HG03095 (cell line): ENCODE results near the gene IRAK4.
A peak's percentile ranks its signal among the peaks of the same experiment; 100 is the strongest.
"Not testable (repeated sequence)": the region's sequence is repeated elsewhere in the genome, so short reads cannot be mapped to it uniquely, and the experiment has no call there.

ENCODE experiments used
- ATAC-seq: cut with Tn5 transposase; IDR thresholded peaks from one replicate; pipeline ENCODE4 v1.9.1; 2021; ENCODE audit warnings: moderate library complexity; ENCODE audit not compliant: unreplicated experiment

The IRAK4 gene

DNA sequence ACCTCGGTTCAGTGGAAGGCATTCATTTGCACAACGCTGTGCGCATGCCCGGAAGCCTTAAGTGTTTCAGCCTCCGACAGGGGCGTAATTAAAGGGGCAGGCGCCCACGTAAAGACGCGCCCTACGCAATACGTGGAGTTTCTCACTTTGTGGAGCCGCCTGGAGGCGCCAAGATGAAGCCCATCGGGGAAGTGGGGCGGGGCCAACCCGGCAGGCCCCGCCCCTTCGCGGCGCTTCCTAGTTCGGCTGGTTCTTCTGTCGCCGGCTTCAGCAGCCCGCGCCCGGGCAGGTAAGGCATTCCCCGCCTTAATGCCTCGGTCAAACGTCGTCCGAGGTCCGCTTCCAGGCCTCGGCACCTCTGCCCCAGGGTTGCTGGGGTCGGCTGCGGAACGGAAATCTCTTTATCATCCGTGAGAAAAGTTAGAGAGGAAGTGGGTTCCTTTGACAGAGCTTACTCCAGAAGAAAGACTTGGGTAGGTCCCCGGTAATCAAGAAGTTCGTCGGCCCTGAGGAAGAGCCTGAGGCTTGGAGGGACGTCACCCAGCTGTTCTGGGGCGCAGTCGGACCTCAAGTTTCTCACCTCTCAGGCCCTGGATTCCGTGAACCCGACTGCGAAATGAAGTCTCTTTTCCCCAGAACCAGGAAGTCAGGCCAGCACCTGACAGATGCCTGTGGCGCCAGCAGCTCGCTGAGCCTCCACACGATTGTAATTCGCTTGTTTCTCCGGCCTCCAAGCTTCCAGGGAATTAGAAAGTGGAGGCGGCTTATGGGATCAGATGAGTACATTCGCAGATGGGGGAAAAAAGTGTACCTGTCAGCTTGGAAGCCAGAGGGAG is at the start of gene IRAK4, which contains the start of gene PUS7L:
Gene IRAK4 (plus strand): TSS at position 224 of the 836 bp plus-strand sequence. CDS start 9,161 bp downstream, outside the sequence.
Gene PUS7L (minus strand): TSS at position 63 of the 836 bp plus-strand sequence. CDS start 3,545 bp downstream, outside the sequence.
- peak; percentile 98 for ATAC-seq

DNA sequence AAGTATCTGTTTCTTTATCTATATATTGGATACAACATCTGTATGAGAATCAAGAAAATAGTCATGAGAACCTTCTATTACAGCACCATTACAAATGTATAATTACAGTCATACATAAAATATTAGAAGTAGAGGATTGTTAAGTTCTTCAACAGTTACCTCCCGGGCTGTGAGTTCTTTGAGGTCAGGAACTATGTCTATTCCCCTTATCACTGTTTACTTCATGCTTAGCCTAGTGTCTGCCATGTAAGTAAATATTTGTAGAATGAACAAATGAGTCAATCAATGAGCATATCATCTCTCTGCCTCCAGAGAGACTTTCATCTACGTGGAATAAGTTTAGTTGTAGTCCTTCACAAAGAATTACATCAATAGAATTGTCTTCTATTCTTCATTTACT is 47.4 kb upstream of the IRAK4 start:
- no peak for ATAC-seq

DNA sequence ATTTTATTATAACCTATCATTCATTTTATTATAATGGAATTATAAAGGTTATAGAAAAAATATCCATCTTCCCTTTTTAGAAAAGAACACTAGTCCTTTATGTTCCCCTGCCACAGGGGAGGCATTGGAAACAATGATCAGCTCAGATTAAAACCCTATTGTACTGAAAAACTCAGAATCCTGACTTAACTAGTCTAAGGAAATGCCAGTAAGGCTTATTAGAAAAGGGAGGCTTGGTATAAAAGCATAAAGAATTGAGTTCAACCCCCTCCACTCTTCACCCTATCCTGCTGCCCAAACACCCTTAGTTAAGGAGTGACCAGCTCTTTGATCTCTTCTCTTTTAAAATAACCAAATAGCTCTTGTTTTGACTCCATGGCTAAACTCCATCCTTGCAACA is 36.1 kb upstream of the IRAK4 start:
- no peak for ATAC-seq

DNA sequence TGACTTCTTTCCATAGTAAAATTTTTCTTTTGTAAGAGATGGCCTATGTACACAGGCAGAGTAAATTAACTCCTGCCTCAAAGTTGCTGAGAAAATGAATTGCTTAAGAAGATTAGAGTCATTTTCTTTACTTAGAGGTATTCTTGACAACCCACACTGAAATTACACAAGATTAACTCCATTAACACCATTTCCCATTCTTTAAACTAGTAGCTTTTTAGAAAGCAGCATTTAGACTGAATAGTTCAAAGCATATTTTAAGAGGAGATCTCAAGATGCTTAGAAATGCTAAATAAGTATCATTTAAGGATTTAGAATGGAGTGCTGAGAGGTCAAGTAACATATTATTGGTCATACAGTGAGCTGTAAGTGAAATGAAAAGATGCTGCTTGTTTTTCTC is 35.6 kb upstream of the IRAK4 start:
- no peak for ATAC-seq

DNA sequence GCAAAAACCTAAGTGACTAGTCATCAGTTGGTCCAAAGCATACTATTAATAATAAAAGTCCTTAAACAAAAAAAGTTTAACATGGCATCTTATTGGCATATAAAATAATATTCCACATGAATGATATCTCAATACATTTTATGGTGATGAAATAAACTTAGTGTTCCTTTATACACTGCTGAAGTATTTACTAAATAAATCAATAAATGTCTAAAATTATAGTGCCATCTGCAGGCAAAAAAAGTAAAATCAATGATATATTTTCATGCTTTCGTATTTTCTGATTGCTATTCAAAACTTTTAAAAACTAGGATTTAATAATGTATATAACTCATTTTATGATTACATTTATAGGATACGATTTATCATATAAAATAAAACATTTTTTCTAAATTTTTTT is 30.6 kb upstream of the IRAK4 start:
- ATAC-seq, result no peak

DNA sequence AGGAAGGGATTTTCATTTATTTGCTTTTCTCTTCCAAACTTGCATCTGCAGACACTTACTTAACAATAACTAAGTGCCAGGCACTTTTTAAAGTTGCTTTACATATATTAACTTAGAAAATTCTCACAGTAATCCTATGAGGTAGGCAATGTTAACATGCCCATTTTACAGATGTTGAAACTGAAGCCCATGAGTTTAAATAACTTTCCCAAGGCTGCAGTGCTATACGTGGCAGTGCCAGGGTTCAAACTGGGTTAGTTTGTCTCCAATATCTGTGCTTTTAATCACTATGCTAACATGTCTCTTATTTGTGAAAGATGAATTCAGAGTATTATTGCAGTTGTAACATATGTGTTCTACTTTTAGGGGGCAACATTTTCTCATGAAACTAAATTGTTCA is 30.1 kb upstream of the IRAK4 start:
- ATAC-seq, result no peak

DNA sequence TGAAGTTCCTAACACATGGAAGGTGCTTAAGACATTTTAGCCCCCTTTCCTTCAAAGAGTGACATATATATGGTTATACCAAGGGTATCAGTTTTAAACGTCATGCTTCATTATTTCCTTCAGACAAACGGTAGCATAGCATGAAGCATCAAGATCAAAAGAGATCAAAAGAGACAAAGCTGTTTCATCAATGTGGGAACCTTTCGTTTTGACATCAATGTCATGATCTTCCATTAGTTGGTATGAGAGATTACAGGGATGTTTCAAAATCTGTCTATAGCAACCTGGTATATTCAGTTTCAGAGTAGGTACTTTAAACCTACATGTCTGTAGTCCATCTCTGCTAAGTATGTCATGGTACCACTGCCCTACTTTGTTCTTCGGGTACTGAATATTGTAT is 28.5 kb upstream of the IRAK4 start:
- ATAC-seq, result no peak

DNA sequence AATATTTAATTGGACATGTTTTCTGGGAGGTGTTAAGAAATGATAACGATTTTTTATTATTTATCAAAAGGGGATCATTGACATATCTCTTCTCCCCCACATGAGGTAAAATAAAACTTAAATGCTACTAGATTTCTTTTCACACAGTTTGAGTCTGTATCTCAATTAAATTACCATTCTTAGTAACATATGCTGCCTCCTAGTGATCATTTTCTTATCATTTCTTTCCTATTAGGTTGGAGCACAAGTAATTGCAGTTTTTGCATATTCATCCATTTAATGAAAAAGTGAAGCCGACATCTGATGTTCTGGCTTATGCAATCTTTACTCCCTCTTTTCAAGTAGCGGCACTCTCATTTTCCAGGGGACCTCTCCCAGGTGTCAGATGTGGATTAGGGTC is 25.1 kb upstream of the IRAK4 start:
- no peak for ATAC-seq

DNA sequence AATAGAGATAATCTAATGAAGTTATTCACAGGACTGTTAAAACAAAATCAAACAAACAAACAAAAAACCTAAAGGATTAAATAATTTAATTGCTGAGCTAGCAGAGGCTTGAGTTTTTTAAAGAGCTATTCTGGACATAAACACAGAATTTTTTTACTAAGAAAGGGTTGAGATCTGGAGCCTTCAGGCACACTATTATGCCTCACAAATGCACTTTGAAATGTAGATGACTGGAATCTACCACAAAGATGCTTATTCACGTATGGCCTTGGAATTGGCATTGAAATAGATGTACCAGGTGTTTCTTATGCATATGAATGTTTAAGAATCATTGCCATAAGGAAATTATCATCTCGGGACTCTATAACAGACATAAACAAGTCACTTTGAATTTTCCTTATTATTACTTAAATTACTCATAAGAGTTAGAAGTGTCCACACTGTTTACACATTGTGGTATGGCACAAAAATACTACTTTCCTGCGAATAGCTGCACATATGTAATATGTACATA is 21.8 kb upstream of the IRAK4 start:
- ATAC-seq, result no peak

DNA sequence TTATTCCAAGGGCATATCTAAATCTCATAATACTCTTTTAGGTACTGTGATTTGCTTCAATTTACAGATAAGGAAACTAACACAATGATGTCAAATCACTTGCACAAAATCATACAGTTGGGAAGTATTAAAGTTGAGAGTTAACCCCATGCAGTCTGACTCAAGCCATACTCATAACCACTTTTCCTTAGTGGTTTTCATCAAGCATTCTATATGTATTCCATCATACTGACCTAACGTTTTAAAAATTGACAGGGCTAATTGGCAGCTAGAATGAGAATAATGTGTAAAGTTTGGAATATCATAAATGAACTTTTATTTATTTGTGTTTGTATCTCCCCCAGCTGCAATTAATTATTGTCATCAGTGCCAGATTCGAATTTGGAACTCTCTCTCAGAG is 21.1 kb upstream of the IRAK4 start:
- no peak for ATAC-seq

DNA sequence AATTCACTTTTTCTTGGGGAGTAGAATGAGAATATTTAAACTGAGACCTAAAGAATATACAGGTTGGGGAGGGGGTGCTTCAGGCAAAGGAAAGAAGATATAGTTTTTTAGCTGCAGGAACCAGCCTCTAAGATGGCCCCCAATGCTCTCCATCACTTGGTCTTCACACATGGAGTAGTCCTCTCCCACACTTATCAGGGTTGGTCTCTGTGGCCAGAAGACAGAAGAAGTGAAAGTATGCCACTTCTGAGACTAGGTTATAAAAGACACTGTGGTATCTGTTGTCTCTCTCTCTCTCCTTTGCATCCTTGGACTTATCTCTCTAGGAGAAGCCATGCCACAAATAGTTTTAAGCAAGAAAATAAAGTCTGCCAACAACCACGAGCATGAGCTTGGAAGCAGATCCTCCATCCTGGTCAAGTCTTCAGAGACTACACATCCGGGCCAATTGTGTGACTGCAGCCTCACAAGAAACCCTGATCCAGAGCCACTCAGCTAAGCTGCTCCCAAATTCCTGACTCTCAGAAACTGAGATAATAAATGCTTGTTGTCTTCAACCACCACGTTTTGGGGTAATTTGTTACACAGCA is 18.1 kb upstream of the IRAK4 start:
- ATAC-seq, result no peak

DNA sequence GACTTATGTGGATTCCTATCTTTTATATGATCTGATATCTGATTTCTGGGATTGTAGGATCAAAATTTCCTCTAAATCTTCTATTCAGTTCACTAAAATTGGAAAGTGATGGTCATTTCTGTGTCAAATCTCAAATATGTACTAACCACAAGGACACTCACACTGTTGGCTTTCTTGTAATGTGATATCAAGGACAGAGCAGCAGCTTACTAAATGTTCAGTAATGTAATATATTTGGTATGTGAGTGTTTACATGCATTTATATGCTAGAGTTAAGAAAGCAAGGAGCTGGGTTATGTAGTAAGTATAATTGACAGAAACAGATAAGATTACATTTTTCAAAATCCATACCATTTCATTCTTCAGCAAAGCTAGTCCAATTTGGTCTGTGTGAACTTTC is 16.6 kb upstream of the IRAK4 start:
- ATAC-seq, result no peak

DNA sequence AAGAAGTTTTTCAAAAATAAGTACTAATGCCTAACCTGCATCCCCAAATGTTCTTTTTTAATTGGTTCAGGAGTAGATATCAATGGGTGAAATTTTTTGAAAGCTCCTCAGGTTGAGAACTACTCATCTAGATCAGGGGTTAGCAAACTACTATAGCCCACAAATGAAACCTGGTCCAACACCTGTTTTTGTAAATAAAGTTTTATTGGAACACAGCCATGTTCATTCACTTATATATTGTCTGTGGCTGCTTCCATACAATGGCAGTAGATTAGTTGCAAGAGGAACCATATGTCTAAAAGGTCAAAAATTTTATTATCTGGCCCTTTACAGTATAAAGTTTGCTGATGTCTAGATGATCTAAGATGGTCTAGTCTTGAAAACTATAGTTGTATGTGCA is 13.9 kb upstream of the IRAK4 start:
- no peak for ATAC-seq

DNA sequence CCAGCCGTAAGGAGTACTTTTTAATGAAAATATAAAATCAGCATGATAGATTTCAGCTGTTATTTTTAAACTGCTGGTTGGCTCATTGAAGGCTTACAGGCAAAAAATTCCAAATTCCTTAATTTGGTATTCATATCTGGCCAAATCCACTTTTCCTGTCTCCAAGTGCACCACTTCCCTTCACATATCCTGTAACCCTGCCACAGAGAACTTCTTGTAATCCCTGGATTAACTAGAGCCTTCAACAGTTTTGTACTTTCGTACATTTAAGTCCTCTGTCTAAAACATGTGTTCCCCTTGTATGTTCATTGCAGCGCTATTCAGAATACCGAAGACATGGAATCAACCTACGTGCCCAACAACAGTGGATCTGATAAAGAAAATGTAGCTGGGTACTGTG is 9.7 kb upstream of the IRAK4 start:
- no peak for ATAC-seq

DNA sequence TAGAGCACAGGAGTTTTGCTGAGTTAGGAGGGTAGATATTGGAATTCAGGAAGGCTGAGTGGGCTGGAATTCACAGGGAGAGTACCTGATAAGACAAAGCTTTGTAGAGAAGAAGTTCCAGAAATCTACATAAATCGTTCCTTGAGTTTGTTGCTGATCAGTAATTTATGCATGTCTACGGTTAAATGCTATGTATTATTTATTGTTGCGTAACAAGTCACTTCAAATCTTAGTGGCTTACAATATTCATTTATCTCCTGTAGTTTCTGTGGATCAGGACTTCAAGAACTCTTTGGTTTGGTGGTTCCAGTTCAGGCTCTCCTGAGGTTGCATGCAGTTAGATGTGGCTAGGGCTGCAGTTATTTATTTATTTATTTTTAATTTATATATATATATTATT is 7.9 kb upstream of the IRAK4 start:
- ATAC-seq, result no peak

DNA sequence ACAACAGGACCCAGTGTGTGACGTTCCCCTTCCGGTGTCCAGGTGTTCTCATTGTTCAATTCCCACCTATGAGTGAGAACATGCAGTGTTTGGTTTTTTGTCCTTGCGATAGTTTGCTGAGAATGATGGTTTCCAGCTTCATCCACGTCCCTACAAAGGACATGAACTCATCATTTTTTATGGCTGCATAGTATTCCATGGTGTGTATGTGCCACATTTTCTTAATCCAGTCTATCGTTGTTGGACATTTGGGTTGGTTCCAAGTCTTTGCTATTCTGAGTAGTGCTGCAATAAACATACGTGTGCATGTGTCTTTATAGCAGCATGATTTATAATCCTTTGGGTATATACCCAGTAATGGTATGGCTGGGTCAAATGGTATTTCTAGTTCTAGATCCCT is 7.4 kb upstream of the IRAK4 start:
- not testable (repeated sequence) for ATAC-seq

DNA sequence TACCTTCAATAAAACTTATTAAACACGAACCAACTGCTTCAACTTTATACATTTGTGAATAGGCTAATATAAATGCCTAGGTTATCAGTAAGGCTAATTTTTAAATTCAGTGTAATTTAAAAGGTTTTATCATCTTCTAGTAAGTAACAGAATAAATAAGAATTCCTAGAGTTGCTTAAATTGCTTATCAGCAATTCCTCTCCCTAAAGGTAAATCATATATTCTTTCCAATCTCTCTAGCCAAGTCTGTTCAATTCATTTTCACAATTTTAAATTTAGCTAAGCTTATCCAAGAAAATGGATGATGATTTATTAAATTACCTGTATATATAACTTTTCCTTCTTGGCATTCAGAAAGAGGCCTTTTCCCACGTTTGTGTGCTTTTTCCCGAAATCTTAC is 4.7 kb upstream of the IRAK4 start:
- no peak for ATAC-seq

DNA sequence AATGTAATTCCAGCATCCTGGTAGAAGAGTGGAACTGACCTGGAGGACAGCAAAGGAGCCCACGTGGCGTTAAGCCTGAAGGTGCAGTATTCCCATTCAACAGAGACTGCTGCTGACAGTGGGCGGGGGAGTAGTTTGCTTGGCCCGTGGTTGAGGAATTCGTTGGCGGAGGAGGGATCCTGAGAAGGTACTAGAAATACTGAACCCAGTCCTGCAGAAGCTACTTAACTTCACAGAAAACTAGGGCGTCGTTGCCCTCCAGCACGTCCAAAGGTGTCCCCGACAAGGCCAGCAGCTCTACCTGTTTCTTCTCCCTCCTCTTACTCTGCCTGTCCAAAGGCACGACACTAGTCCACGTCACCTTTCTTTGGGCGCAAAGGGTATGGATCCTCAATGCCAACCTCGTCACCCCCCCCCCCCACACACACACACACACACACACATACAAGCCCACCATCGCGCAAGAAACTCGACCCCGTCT is 464 bp upstream of the IRAK4 start:
- peak; percentile 5 for ATAC-seq

DNA sequence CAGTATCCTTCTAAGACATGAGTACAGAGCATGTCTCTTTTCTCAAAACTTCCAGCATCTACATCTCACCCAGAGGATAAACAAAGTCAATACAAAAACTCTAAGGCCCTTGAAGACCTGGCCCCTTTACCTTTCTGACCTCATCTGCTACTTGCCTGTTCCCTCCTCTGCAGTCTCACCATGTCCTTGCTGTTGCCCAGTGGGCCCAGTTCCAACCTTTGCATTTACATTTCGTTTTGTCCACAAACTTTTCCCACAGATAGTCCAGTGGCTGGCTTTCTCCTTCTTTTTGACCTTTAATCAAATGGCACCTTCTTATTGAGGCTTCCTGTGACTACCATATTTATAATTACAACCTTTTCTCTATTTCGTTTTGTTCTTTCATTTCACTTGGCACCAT is 1.6 kb downstream of the IRAK4 start:
- no peak for ATAC-seq

DNA sequence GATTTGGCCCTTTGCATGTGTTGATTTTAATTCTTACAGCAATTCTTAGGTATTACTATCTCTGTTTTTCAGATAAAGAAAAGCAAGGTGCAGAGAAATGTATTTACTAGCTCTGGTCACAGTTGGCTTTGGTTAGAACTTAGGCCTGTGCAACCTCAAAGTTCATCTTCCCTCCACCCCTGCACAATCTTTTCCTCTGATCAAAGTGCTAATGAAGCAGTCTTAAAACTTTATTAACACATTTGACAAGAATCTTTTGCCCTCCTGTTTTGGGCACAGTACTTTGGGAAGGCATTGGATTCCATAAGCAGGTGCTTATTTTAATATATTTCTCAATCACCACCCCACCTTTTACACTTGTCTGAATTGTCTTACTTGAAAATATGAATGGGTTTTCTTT is 2.7 kb downstream of the IRAK4 start:
- no peak for ATAC-seq

DNA sequence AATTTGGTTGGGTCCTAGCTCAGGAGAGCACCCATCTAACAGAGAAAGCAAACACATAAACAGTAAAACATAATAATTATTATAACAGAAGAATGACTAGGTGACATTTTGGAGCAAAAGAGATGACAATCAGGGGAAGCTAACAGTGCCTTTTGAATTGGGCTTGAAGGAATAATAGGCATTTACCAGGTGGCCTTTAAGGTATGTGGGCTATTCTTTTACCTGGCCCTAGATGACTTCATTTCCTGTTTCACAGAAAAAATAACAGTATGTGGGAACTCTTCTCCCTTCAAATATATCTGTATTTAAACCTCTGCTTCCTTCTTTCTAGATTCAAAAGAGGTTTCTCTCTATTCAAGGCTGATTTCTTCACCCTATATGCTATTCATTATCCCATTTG is 3.8 kb downstream of the IRAK4 start:
- ATAC-seq, result no peak

DNA sequence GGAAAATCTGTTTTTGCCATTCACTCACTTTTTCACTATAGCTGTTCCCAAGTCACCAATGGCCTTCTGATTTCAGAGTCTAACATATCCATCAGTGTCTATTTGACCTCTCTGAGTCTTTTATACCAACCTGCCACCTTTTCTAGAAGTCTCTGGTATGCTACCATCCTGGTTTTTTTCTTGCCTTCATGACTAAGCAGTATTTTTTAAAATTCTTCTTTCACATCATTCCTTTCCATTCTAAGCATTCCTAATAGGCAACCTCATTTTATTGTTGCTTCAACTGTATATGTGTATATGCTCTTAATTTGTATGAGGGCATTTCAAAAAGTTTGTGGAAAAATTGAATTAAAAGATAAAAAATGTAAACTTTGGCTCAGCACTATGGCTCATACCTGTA is 5.0 kb downstream of the IRAK4 start:
- ATAC-seq, result no peak
